Mononuclear cell (primary cell): ENCODE results near the gene SLC38A9. TPM values are rescaled to one million over a fixed set of nuclear protein-coding genes. Genes with fewer than 3 reads are reported as not detected.

Experiments
- H3K27me3 ChIP-seq: 2 replicates; pipeline ENCODE4 v1.6.0; 2011; ENCODE audit warnings: low read length, control low read depth; ENCODE audit not compliant: insufficient read depth
- H3K4me1 ChIP-seq: 2 replicates; pipeline ENCODE4 v1.5.1; 2011; ENCODE audit warnings: mild to moderate bottlenecking, low read length, control low read depth; ENCODE audit not compliant: insufficient read depth
- H3K4me3 ChIP-seq: 2 replicates; pipeline ENCODE4 v1.5.1; 2011; ENCODE audit warnings: mild to moderate bottlenecking, low read length, moderate library complexity
- H3K9me3 ChIP-seq: 2 replicates; pipeline ENCODE4 v1.5.1; 2011; ENCODE audit warnings: low read depth, mild to moderate bottlenecking, control low read depth, low read length
- total RNA-seq: library from RNA; depleted of rRNA; stranded (reverse); fragments of >200 nt; gene quantifications from one replicate; pipeline ENCODE4 v1.2.3, GENCODE V29; 2012

Gene SLC38A9
- total RNA-seq, 1 donor: 20.4 TPM

DNA sequence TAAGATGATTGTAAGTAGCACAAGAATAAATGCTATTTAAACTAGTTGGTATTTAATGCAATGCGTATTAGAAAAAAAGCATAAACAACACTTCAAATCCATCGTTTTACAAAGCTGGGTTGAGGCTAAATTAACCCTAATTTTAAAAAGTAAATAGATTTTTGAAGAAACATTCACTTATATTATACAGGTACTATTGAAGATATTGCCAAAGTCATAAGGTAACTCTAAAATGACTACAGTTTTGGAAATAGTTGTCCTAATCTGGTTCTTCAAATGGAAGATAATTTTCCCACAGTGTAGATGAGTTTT, 20.1 kb downstream of the SLC38A9 start:
- Histone ChIP-seq H3K4me3 (no peak overlapping the region), H3K9me3 (no peaks in the 10 kb centered on the region), H3K27me3 (no peaks in the 10 kb centered on the region), H3K4me1 (peaks cover 3% of the 10 kb centered on the region)

DNA sequence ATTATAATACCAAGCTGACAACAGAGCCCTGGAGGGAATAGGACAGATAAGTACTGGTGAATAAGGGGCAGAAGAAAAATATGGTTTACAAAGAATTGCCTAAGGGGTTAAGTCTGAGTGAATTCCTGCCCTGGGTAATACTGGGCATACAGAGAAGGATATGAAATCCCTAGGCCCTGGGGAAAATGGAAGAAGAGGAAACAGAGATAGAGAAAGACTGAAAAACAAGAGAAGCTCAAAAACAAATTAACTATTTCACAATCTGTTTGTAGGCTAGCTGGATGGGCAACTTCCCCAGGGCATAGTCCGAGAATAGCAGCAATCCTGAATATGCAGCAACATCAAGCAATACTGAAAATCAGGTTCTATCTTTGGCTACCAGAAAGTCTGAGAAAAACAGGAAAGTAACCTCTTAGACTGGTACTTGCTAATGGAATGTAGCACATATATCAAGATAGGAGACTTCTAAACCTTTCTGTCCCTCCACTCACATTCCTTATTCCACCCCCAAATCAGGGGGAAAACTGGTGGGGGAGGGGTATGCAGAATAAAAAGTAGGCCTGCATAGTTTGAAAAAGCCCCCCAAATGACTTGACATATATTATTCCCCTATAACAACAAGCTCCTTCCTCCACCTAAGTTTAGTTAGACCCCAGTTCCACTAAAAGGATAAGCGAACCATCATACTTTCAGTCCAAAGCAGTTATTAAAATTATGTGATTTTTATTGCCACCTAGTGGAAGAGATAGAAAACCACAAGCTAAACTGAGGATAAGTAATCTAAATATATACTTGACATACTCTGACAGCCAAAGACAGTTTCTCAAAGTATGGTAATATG, 20.6 kb downstream of the SLC38A9 start:
- H3K27me3 ChIP-seq: no peaks in the 10 kb centered on the region
- no peaks in the 10 kb centered on the region for H3K9me3 ChIP-seq
- no peak overlapping the region for H3K4me3 ChIP-seq
- peaks cover 3% of the 10 kb centered on the region for H3K4me1 ChIP-seq

DNA sequence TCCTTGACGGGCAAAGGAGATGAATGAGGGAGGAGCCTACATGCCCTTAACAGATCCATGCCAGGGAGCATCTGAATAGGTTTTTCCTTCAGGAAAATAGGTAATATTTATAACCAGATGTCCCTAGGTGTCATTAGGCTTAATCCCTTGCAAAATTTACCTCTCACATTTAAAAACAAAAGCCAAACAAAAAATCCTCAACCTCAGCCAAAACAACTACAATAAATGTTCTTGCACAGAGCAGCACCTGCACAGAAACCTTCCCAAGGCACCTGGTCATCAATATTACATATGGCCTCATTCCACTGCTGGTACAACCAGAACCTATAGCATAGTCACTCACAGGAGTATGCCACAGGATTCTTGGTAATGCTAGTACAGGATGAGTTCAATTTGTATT, 30.1 kb downstream of the SLC38A9 start:
- no peaks in the 10 kb centered on the region for H3K4me1 ChIP-seq
- H3K27me3 ChIP-seq: no peaks in the 10 kb centered on the region
- H3K4me3 ChIP-seq: no peak overlapping the region
- no peaks in the 10 kb centered on the region for H3K9me3 ChIP-seq

DNA sequence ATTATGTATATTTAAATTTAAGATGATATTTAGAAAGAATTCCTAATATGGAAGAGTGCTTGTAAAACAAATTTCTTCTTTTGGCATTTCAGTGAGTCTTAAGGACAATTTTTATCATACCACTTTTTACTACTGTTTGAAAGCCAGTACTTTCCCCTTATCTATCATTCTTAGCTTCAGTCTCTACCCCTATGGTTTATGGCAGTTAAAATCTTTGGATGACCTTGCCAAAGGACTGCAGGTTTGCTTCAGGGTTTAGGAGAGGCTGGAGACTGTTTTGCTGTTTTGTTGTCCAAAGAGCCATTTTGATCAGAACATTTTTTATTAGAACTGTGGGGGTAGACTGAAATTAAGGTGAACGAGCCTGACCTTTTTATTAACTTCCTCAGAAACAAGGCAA, 30.8 kb downstream of the SLC38A9 start:
- no peaks in the 10 kb centered on the region for H3K4me1 ChIP-seq
- H3K9me3 ChIP-seq: no peaks in the 10 kb centered on the region
- H3K27me3 ChIP-seq: no peaks in the 10 kb centered on the region
- H3K4me3 ChIP-seq: no peak overlapping the region

DNA sequence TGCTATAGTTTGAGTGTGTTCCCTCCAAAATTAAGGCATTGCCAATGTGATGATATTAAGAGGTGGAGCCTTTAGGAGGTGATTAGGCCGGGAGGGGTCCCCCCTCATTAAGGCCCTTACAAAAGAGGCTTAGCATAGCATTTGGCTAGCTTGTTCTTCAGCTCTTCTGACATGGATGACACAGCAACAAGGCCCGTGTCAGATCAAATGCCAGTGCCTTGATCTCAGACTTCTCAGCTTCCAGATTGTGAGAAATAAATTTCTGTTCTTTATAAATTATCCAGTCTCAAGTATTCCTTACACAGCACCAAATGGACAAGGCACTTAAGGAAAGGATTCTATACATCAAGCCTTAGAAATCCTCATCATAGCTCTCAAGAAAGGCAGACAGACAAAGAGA, 31.8 kb downstream of the SLC38A9 start:
- Histone ChIP-seq H3K4me1 (no peaks in the 10 kb centered on the region), H3K27me3 (no peaks in the 10 kb centered on the region), H3K4me3 (no peak overlapping the region), H3K9me3 (no peaks in the 10 kb centered on the region)

DNA sequence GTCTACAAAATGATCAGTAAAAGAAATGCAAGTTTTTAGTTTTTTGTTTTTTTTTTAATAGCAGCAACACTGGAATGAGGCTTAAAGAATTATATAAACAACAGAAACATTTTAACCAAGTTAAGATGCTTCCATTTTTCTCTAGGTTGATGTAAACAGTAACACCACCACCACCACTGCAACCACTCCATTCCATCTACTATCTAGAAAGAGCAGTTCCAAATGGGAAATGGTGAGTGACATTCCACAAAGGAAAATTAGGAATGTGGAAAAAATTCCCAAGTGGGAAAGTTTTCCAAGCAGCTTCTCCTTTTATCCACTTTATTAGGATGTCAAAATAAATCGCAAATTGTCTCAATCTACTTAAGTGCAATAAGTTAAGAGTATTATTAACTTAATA, 32.6 kb downstream of the SLC38A9 start:
- Histone ChIP-seq H3K27me3 (no peaks in the 10 kb centered on the region), H3K9me3 (no peaks in the 10 kb centered on the region), H3K4me1 (no peaks in the 10 kb centered on the region), H3K4me3 (no peak overlapping the region)

DNA sequence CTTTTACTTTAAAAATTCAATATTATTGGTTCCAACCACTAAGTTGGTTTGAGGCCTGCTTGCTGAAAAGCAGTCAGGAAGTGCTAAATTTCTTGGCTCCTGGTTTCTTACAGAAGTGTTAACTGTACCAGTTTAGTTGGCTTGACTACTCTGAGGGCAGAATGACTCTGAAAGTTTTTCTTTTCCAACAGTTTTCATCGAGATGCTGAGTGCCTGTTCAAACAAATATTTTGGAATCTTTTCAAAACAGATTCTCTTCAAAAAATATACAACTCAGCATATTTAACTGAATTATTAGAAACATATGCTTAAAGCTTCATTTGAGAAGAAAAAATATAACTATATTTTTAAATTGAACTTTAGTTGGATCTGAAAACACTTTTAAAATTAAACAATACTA, 37.0 kb downstream of the SLC38A9 start:
- Histone ChIP-seq H3K4me1 (no peaks in the 10 kb centered on the region), H3K27me3 (no peaks in the 10 kb centered on the region), H3K4me3 (no peak overlapping the region), H3K9me3 (no peaks in the 10 kb centered on the region)

DNA sequence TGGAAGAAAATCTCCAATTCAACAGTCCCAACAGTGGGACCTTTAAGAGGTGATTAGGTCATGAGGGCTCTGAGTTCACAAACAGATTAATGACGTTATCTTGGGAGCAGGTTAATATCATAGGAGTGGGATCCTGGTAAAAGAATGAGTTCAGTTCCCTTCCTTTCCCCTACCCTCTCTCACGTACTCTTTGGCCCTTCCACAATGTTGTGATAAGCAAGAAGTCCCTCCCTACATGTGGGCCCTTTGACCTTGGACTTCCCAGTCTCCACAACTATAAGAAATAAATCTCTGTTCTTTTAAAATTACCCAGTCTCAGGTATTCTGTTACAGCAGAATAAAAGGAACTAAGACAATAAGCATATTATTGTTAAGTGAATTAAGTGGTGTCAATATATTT, 37.8 kb downstream of the SLC38A9 start:
- Histone ChIP-seq H3K4me3 (no peak overlapping the region), H3K27me3 (no peaks in the 10 kb centered on the region), H3K9me3 (no peaks in the 10 kb centered on the region), H3K4me1 (no peaks in the 10 kb centered on the region)

DNA sequence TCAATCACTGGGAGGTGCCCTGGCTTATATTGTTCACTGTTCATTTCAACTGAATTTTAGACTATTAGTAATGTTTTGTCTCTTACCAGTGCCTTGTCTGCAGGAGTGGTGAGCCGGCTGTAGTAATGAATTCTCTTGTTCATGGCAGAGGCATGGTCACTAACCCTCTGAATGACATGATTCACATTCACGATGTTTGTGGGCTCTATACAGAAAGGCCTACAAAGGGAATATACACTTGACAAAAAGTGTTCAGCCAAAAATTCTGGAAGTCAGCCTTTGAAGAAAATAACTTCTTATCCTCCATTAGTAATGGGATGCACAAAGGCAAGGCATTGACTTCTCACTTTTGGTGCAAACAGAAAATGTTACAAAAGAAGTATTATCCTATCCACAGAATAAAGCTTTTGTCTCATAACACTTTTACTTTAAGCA, 39.6 kb downstream of the SLC38A9 start:
- no peaks in the 10 kb centered on the region for H3K4me1 ChIP-seq
- no peaks in the 10 kb centered on the region for H3K9me3 ChIP-seq
- H3K27me3 ChIP-seq: no peaks in the 10 kb centered on the region
- no peak overlapping the region for H3K4me3 ChIP-seq

DNA sequence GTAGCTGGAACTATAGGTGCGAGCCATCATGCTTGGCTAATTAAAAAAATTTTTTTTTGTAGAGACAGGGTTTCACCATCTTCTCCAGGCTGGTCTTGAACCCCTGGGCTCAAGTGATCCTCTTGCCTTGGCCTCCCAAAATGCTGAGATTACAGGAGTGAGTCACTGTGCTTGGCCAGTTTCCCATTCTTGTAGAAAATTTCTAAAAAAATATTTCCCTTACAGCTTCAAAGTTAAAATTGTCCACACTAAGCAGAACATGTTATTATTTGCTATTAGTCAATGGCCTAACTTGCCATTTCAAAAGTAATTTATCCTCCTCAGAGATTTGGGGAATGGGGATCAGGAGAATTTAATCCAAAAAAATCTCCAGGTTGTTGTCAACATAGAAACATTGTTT, 40.1 kb downstream of the SLC38A9 start:
- Histone ChIP-seq H3K27me3 (no peaks in the 10 kb centered on the region), H3K9me3 (no peaks in the 10 kb centered on the region), H3K4me1 (no peaks in the 10 kb centered on the region), H3K4me3 (no peak overlapping the region)

DNA sequence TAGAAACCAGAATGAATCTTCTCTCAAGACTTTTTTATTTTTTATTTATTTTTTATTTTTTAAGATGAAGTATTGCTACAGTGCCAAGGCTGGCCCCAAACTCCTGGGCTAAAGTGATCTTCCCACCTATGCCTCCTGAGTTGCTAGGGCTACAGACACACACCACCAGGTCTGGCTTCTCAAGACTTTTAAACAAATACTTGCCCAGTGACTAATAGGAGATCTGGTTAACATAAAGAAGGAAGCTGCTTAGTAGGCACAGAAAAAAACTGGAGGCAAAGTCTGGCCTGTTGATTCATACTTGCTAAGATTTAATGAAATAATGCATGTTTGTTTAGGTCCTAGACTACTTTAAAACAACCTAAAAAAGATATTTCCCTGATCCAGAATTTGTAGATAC, 43.8 kb downstream of the SLC38A9 start:
- Histone ChIP-seq H3K9me3 (no peaks in the 10 kb centered on the region), H3K4me1 (no peaks in the 10 kb centered on the region), H3K4me3 (no peak overlapping the region), H3K27me3 (no peaks in the 10 kb centered on the region)

DNA sequence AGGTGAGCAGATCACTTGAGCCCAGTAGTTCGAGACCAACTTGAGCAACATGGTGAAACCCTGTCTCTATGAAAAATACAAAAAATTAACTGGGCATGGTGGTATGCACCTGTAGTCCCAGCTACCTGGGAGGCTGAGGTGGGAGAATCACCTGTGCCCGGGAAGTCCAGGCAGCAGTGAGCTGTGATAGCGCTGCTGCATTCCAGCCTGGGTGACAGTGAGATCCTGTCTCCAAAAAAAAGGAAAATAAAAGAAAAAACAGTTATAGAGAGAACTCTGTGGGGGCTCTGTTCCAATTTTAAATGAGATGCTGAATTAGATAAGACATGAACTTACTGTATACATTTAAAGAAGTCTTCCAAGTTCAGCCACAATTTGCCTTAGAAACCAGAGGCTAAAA, 44.2 kb downstream of the SLC38A9 start:
- Histone ChIP-seq H3K9me3 (no peaks in the 10 kb centered on the region), H3K27me3 (no peaks in the 10 kb centered on the region), H3K4me1 (no peaks in the 10 kb centered on the region), H3K4me3 (no peak overlapping the region)

DNA sequence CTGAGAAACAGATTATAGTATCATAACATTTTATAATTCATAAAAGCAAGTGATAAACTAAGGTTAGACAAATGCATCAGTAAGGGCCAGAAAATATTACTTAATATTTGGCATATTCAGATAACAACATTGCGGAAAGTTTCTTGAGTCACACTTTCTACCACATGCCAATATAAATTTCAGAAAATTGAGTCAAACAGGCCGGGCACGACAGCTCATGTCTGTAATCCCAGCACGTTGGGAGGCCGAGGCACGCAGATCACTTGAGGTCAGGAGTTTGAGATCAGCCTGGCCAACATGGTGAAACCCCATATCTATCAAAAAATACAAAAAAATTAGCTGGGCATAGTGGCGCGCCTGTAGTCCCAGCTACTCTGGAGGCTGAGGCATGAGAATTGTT, 47.1 kb downstream of the SLC38A9 start:
- H3K4me1 ChIP-seq: no peaks in the 10 kb centered on the region
- no peaks in the 10 kb centered on the region for H3K9me3 ChIP-seq
- H3K4me3 ChIP-seq: no peak overlapping the region
- H3K27me3 ChIP-seq: no peaks in the 10 kb centered on the region

DNA sequence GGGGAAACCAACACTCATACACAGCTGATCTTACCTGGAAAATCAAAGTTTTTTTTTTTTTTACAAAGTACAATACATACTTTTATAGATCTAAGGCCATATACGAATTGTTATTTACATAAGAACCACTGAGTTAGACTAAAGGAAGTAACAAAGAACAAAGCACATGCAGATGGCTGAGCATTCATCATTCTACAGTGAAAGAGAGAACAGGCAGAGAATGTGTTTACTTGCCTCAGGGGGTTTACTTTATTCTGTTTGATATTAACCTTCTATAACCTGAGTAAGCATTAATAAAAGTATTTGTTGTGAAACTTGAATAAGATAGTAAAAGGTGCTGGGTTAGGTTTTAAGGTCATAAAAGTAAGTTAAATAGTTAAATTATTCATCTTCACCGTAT, 54.7 kb downstream of the SLC38A9 start:
- Histone ChIP-seq H3K4me1 (no peaks in the 10 kb centered on the region), H3K9me3 (no peaks in the 10 kb centered on the region), H3K4me3 (no peak overlapping the region), H3K27me3 (no peaks in the 10 kb centered on the region)

DNA sequence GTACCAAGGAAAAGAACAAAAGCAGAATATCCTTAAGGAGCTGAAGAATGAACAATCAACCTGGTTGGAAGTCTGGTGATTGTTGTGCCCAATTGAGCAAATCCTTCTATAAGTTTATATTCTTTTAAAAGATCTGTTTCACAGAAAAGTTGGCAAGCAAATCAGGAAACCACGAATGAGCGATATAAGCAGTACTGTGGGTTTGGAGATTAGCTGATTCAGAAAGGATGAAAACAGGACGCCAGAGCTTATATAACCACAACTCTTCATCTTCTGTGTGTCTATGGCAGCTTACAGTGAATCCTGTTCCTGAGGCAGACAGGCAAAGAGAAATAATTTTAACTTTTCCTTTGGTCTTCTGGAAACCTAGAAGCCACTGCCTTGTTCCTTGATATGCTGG, 61.7 kb downstream of the SLC38A9 start:
- no peaks in the 10 kb centered on the region for H3K4me1 ChIP-seq
- no peak overlapping the region for H3K4me3 ChIP-seq
- H3K27me3 ChIP-seq: no peaks in the 10 kb centered on the region
- H3K9me3 ChIP-seq: no peaks in the 10 kb centered on the region

DNA sequence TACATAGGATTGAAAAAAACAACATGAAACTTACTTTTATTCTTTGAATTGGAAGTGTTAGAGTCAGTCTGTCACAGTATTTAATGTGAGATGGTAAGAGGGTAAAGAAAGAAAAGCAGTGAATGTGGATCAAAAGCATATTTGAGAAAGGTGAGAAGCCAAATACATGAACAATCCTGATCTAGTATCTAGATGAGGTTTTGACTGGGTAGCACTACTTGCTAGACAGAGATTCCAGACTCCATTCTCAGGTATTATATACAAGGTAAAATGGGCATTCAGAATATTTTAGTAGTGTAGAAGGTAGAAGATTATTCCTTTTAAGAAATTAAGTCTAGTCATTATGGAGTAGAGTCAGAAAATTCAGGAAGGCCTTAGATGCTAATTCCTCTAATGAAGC, 62.2 kb downstream of the SLC38A9 start:
- H3K27me3 ChIP-seq: no peaks in the 10 kb centered on the region
- no peak overlapping the region for H3K4me3 ChIP-seq

More for the DNA sequence above, 62.2 kb downstream of the SLC38A9 start:
- no peaks in the 10 kb centered on the region for H3K9me3 ChIP-seq
- H3K4me1 ChIP-seq: no peaks in the 10 kb centered on the region
